Prostate gland (tissue), 2 donors: Measurements from ENCODE around the gene OR5D18.

Source experiments
- POLR2A ChIP-seq: fragments of 450-650 bp; IDR thresholded peaks from one replicate; pipeline ENCODE4 v1.6.1; 2016; ENCODE audit warnings: antibody characterized with exemption, mild to moderate bottlenecking
- POLR2AphosphoS5 ChIP-seq: sonication (generic); formaldehyde crosslinking; IDR thresholded peaks from one replicate; pipeline ENCODE4 v1.6.1; 2017; ENCODE audit warnings: antibody characterized with exemption
- TF ChIP-seq, protein P1 (sequence below), 4 experiments: fragments of 200-600 bp in 2 of 4; fragments of 450-650 bp in 2 of 4; sonication (generic) in 2 of 4; IDR thresholded peaks; 1 replicate in 3 of 4; 2 replicates in 1 of 4; pipeline ENCODE4 v1.5.1; 2016 to 2019; ENCODE audit warnings: antibody characterized with exemption in 4 of 4, mild to moderate bottlenecking in 2 of 4, moderate library complexity in 2 of 4

GRCh38 chr11:55852141-55852540 lies 32.7 kb downstream of the OR5D18 start:
- TF ChIP-seq, protein P1, sequence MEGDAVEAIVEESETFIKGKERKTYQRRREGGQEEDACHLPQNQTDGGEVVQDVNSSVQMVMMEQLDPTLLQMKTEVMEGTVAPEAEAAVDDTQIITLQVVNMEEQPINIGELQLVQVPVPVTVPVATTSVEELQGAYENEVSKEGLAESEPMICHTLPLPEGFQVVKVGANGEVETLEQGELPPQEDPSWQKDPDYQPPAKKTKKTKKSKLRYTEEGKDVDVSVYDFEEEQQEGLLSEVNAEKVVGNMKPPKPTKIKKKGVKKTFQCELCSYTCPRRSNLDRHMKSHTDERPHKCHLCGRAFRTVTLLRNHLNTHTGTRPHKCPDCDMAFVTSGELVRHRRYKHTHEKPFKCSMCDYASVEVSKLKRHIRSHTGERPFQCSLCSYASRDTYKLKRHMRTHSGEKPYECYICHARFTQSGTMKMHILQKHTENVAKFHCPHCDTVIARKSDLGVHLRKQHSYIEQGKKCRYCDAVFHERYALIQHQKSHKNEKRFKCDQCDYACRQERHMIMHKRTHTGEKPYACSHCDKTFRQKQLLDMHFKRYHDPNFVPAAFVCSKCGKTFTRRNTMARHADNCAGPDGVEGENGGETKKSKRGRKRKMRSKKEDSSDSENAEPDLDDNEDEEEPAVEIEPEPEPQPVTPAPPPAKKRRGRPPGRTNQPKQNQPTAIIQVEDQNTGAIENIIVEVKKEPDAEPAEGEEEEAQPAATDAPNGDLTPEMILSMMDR (IDR thresholded peaks at IDR 0.05): no peak
- TF ChIP-seq POLR2A: no peak
- TF ChIP-seq POLR2AphosphoS5: no peak
